H1 (cell line): ENCODE results near the gene RBM10. TPM values are rescaled to one million over a fixed set of nuclear protein-coding genes. Genes with fewer than 3 reads are reported as not detected.

ENCODE experiments used
- CTCF ChIA-PET: fragments of 300-600 bp; sonication (Branson Sonifier 250); formaldehyde crosslinking; loops from one replicate; lab custom pipeline; 2021; ENCODE audit not compliant: partially characterized antibody; lab: Charles Lee
- POLR2A ChIA-PET: fragments of 300-600 bp; sonication (Branson Sonifier 250); formaldehyde crosslinking; loops from one replicate; lab custom pipeline; 2021; ENCODE audit warnings: inconsistent platforms; ENCODE audit not compliant: partially characterized antibody; lab: Charles Lee
- DNase-seq, 2 experiments: peaks; one replicate each; pipeline versions ENCODE4 v3.0.0 to v3.0.0-alpha.2; 2010 to 2022; ENCODE audit warnings: low spot score in 2 of 2, low read depth in 1 of 2, mixed read lengths in 1 of 2
- FAIRE-seq: peaks from 2 replicates; lab custom pipeline; 2011; peaks lifted over from hg19 to GRCh38; lab: Jason Lieb, UNC
- H2AFZ ChIP-seq: 2 replicates; pipeline ENCODE4 v1.8.1; 2012; ENCODE audit warnings: low read length, inconsistent platforms
- H2AK5ac ChIP-seq: 2 replicates; pipeline ENCODE4 v1.6.1; 2013; ENCODE audit warnings: low read depth, low read length
- H2BK120ac ChIP-seq: replicated peaks from 2 replicates; pipeline ENCODE3; 2013; ENCODE audit warnings: low read depth, low read length, inconsistent platforms
- H2BK12ac ChIP-seq: 2 replicates; pipeline ENCODE4 v1.6.1; 2013; ENCODE audit warnings: low read depth, low read length
- H2BK15ac ChIP-seq: 2 replicates; pipeline ENCODE4 v1.6.1; 2013; ENCODE audit warnings: low read length
- H2BK20ac ChIP-seq: 2 replicates; pipeline ENCODE4 v1.6.1; 2013; ENCODE audit warnings: low read length
- H2BK5ac ChIP-seq: 2 replicates; pipeline ENCODE4 v1.6.1; 2013; ENCODE audit warnings: low read depth, low read length
- H3K14ac ChIP-seq: 2 replicates; pipeline ENCODE4 v1.6.1; 2013; ENCODE audit warnings: inconsistent platforms; ENCODE audit not compliant: insufficient read length
- H3K18ac ChIP-seq: 2 replicates; pipeline ENCODE4 v1.6.1; 2013; ENCODE audit warnings: low read length; ENCODE audit errors: extremely low read depth
- H3K23ac ChIP-seq: 2 replicates; pipeline ENCODE4 v1.6.1; 2013; ENCODE audit warnings: inconsistent platforms; ENCODE audit not compliant: insufficient read length
- H3K23me2 ChIP-seq: 2 replicates; pipeline ENCODE4 v1.6.1; 2013; ENCODE audit warnings: low read depth, low read length
- H3K27ac ChIP-seq: 2 replicates; pipeline ENCODE4 v1.6.1; 2011; ENCODE audit warnings: low read depth, low read length, inconsistent platforms
- H3K27me3 ChIP-seq, 4 experiments: replicated peaks in 1 of 4; 1 replicate in 1 of 4; 2 replicates in 3 of 4; pipeline versions ENCODE4 v1.6.1 to v1.8.1; 2011 to 2013; ENCODE audit warnings: low read length in 3 of 4, mild to moderate bottlenecking in 3 of 4, inconsistent platforms in 2 of 4, mixed read lengths in 2 of 4, moderate library complexity in 1 of 4; ENCODE audit not compliant: control insufficient read depth in 3 of 4, insufficient read depth in 3 of 4; ENCODE audit errors: extremely low read depth in 1 of 4
- H3K36me3 ChIP-seq, 4 experiments: 2 replicates each; pipeline versions ENCODE4 v1.6.1 to v1.8.1; 2011 to 2013; ENCODE audit warnings: mild to moderate bottlenecking in 4 of 4, low read length in 3 of 4, moderate library complexity in 2 of 4, control low read depth in 1 of 4, inconsistent platforms in 1 of 4; ENCODE audit not compliant: insufficient read depth in 4 of 4, control insufficient read depth in 2 of 4
- H3K4ac ChIP-seq: replicated peaks from 2 replicates; pipeline ENCODE3; 2013; ENCODE audit warnings: low read length, low read depth, mixed read lengths, inconsistent platforms; ENCODE audit not compliant: insufficient read length
- H3K4me1 ChIP-seq, 4 experiments: replicated peaks in 1 of 4; 1 replicate in 1 of 4; 2 replicates in 3 of 4; pipeline versions ENCODE4 v1.6.1 to v1.8.1; 2011 to 2013; ENCODE audit warnings: low read length in 3 of 4, inconsistent platforms in 2 of 4, mixed read lengths in 1 of 4; ENCODE audit not compliant: insufficient read depth in 4 of 4, control insufficient read depth in 3 of 4
- H3K4me2 ChIP-seq, 2 experiments: 2 replicates each; pipeline versions ENCODE4 v1.6.1 to v1.8.1; 2011 to 2013; ENCODE audit warnings: low read depth in 2 of 2, low read length in 2 of 2, control low read depth in 1 of 2, inconsistent platforms in 1 of 2, mild to moderate bottlenecking in 1 of 2; ENCODE audit not compliant: insufficient read depth in 1 of 2
- H3K4me3 ChIP-seq, 4 experiments: fragments of 200-600, 300-600 bp in 1 of 4; sonication (generic), shearing (Covaris generic), sonication (Bioruptor Twin) in 1 of 4; 2 replicates each; pipeline versions ENCODE4 v1.5.1 to v1.8.1; 2011 to 2016; ENCODE audit warnings: low read length in 4 of 4, low read depth in 3 of 4, control low read depth in 2 of 4, inconsistent platforms in 2 of 4, mild to moderate bottlenecking in 2 of 4, mixed read lengths in 1 of 4, moderate library complexity in 1 of 4; ENCODE audit not compliant: insufficient read depth in 2 of 4; ENCODE audit errors: extremely low read depth in 1 of 4
- H3K56ac ChIP-seq: replicated peaks from 2 replicates; pipeline ENCODE3; 2013; ENCODE audit warnings: low read depth, mild to moderate bottlenecking, mixed read lengths, low read length, inconsistent platforms; ENCODE audit not compliant: insufficient read length
- H3K79me1 ChIP-seq: 2 replicates; pipeline ENCODE4 v1.6.1; 2013; ENCODE audit warnings: low read depth, low read length, control low read depth
- H3K79me2 ChIP-seq, 2 experiments: 2 replicates each; pipeline versions ENCODE4 v1.6.1 to v1.8.1; 2012 to 2013; ENCODE audit warnings: low read length in 2 of 2, mild to moderate bottlenecking in 2 of 2, inconsistent platforms in 1 of 2; ENCODE audit not compliant: insufficient read depth in 2 of 2, control insufficient read depth in 1 of 2
- H3K9ac ChIP-seq, 4 experiments: replicated peaks in 1 of 4; 1 replicate in 1 of 4; 2 replicates in 3 of 4; pipeline versions ENCODE4 v1.6.1 to v1.8.1; 2011 to 2013; ENCODE audit warnings: low read depth in 3 of 4, low read length in 3 of 4, control low read depth in 2 of 4, mild to moderate bottlenecking in 2 of 4, moderate library complexity in 2 of 4, inconsistent platforms in 1 of 4; ENCODE audit errors: extremely low read depth in 1 of 4
- H3K9me3 ChIP-seq, 2 experiments: 2 replicates each; pipeline versions ENCODE4 v1.6.1 to v1.8.1; 2012 to 2013; ENCODE audit warnings: mild to moderate bottlenecking in 2 of 2, moderate library complexity in 2 of 2, control low read depth in 1 of 2, inconsistent platforms in 1 of 2, low read depth in 1 of 2, low read length in 1 of 2, mixed read lengths in 1 of 2; ENCODE audit not compliant: insufficient read depth in 2 of 2
- H4K20me1 ChIP-seq, 2 experiments: replicated peaks in 1 of 2; 2 replicates each; pipeline versions ENCODE3 to v1.8.1; 2011 to 2013; ENCODE audit warnings: inconsistent platforms in 2 of 2, low read length in 2 of 2, mild to moderate bottlenecking in 1 of 2; ENCODE audit not compliant: insufficient read depth in 2 of 2, control insufficient read depth in 1 of 2
- H4K5ac ChIP-seq: 2 replicates; pipeline ENCODE4 v1.6.1; 2013; ENCODE audit warnings: low read length, low read depth, mixed read lengths, inconsistent platforms; ENCODE audit not compliant: insufficient read length
- H4K8ac ChIP-seq: 2 replicates; pipeline ENCODE4 v1.8.0; 2013; ENCODE audit warnings: mild to moderate bottlenecking, moderate library complexity, low read length, inconsistent platforms; ENCODE audit not compliant: insufficient read depth; ENCODE audit errors: extremely low read depth
- H4K91ac ChIP-seq: replicated peaks from 2 replicates; pipeline ENCODE3; 2013; ENCODE audit warnings: low read length, mixed read lengths, inconsistent platforms; ENCODE audit not compliant: insufficient read length
- BACH1 ChIP-seq: IDR thresholded peaks from 2 replicates; pipeline ENCODE4 v1.6.1; 2012; ENCODE audit warnings: low read length, improper control_type of control experiment
- BCL11A ChIP-seq, 2 experiments: IDR thresholded peaks; one replicate each; pipeline ENCODE4 v1.6.1; 2011; ENCODE audit warnings: low read depth in 2 of 2, low read length in 2 of 2, mild to moderate bottlenecking in 2 of 2
- EP300 ChIP-seq, 2 experiments: IDR thresholded peaks; 1 replicate in 1 of 2; 2 replicates in 1 of 2; pipeline ENCODE4 v1.6.1; 2011 to 2012; ENCODE audit warnings: low read depth in 2 of 2, low read length in 2 of 2, mild to moderate bottlenecking in 2 of 2, borderline replicate concordance in 1 of 2, inconsistent platforms in 1 of 2, moderate library complexity in 1 of 2
- FOSL1 ChIP-seq: IDR thresholded peaks from 2 replicates; pipeline ENCODE4 v1.6.1; 2011; ENCODE audit warnings: mild to moderate bottlenecking, low read depth, low read length, moderate library complexity; ENCODE audit not compliant: insufficient read depth
- KDM1A ChIP-seq: fragments of 200-600, 300-600 bp; sonication (generic); IDR thresholded peaks from 2 replicates; pipeline ENCODE4 v1.7.1; 2016; ENCODE audit warnings: mild to moderate bottlenecking, low read length, borderline replicate concordance
- NANOG ChIP-seq: IDR thresholded peaks from 2 replicates; pipeline ENCODE4 v1.6.1; 2011; ENCODE audit warnings: low read length, low read depth, mild to moderate bottlenecking, inconsistent platforms; ENCODE audit not compliant: insufficient read depth, poor library complexity, severe bottlenecking
- NRF1 ChIP-seq: IDR thresholded peaks from 2 replicates; pipeline ENCODE4 v1.6.1; 2011; ENCODE audit warnings: mild to moderate bottlenecking, low read depth, low read length, improper control_type of control experiment
- POLR2A ChIP-seq, 2 experiments: IDR thresholded peaks; 1 replicate in 1 of 2; 2 replicates in 1 of 2; pipeline ENCODE4 v1.6.1; 2011; ENCODE audit warnings: low read depth in 2 of 2, low read length in 2 of 2, mild to moderate bottlenecking in 2 of 2; ENCODE audit errors: control extremely low read depth in 1 of 2
- SUZ12 ChIP-seq: fragments of 200-600 bp; sonication (generic); IDR thresholded peaks from 2 replicates; pipeline ENCODE4 v1.6.1; 2012; ENCODE audit warnings: mild to moderate bottlenecking, inconsistent platforms, low read length, moderate library complexity, mixed read lengths
- ZNF274 ChIP-seq: IDR thresholded peaks from 2 replicates; pipeline ENCODE4 v1.7.0; 2012; ENCODE audit warnings: low read length, borderline replicate concordance; ENCODE audit errors: extremely low read depth
- WGBS, 2 experiments: shearing (Covaris generic) in 1 of 2; methylation state at CpG; one replicate each; pipeline versions ENCODE4 v1.1.6 to v1.1.7; 2013 to 2015; ENCODE audit warnings: low lambda C conversion rate in 2 of 2, mixed read lengths in 2 of 2, inconsistent platforms in 1 of 2, low coverage in 1 of 2, missing lambda C conversion rate in 1 of 2; ENCODE audit not compliant: insufficient replicate concordance in 2 of 2, insufficient coverage in 1 of 2, insufficient read length in 1 of 2; ENCODE audit errors: extremely low coverage in 1 of 2, missing lambda C conversion rate in 1 of 2; 5-methylcytosine and 5-hydroxymethylcytosine counted together
- polyA plus RNA-seq, 7 experiments: library from polyadenylated mRNA; depleted of rRNA in 3 of 7; stranded (reverse) in 5 of 7; unstranded in 2 of 7; fragments of >200 nt in 5 of 7; fragments of 200-250 nt in 2 of 7; gene quantifications; 1 replicate in 5 of 7; 2 replicates in 1 of 7; 4 replicates in 1 of 7; pipeline versions ENCODE4 v1.2.1 to v1.2.3, GENCODE V29; 2011 to 2013; ENCODE audit warnings: missing spikeins in 2 of 7, mixed read lengths in 2 of 7
- total RNA-seq: library from RNA; stranded (reverse); fragmentation: NEBNext Ultra II Directional; extraction: Animal tissue kit (Norgen Biotek cat#: 25700); gene quantifications from 2 replicates; pipeline ENCODE4 v1.2.1, GENCODE V29; 2021
- TF ChIP-seq, protein P1 (sequence below): IDR thresholded peaks from 2 replicates; pipeline ENCODE4 v1.6.1; 2011; ENCODE audit warnings: low read depth, mild to moderate bottlenecking, low read length; ENCODE audit not compliant: insufficient read depth

RBM10 gene
- total and polyA plus RNA-seq, 2 of the 8 experiments (the other 6 are each of a cell fraction or from before 2014, with no cell fraction given): 35.7 to 64.0 TPM

DNA sequence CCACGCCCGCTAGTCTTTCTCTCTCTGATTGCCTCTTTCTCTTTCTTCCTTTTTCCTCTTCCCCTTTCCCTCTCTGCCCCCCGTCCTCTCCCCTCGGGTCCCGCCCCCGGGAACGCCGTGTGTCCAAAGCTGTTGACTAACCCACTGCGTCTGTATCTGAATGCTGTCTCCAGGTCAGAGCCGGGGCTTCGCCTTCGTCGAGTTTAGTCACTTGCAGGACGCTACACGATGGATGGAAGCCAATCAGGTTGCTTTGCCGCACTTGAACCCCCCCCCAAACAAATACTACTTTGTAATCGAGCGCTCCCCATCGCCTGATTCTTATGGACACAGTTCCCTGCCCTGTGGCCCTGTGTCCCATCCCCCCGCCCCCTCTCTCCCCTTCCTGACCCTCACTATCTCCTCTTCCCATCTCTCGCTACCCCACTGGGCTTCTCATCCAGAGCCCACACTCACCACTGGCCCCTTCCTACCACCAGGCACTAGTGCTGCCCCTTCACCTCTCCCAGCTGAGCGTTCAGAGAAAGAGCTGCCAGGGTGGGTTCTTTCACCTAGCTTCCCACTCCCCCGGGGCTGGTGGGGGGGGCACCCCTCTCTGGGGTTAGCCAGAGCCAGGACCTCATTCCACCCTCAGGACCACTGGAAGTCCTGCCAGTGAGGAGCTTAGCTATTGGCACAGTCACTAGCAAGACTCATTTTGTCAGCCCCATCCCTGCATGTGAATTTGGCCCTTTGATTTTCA is 30.0 kb downstream of the RBM10 start:
- Histone ChIP-seq H3K9ac (no peak overlapping the region), H2BK15ac (no peak overlapping the region), H4K91ac (no peak overlapping the region), H3K36me3 (peaks cover 2 to 43% (median 25%) of the 10 kb centered on the region in 4 experiments; a peak in 7 of 8 replicates), H3K27ac (no peak overlapping the region), H2BK120ac (no peak overlapping the region), H3K4ac (no peak overlapping the region), H3K14ac (no peak overlapping the region), H2AK5ac (no peak overlapping the region), H2BK12ac (no peak overlapping the region), H4K20me1 (peaks cover 0 to 4% of the 10 kb centered on the region in 2 experiments), H3K4me3 (no peak overlapping the region), H3K56ac (no peak overlapping the region), H2AFZ (no peak overlapping the region), H4K8ac (no peak overlapping the region), H3K79me1 (no peaks in the 10 kb centered on the region; the same call in 1 of the 2 replicates), H3K23ac (no peak overlapping the region), H3K18ac (no peak overlapping the region), H3K9me3 (no peaks in the 10 kb centered on the region), H3K4me2 (no peak overlapping the region), H3K23me2 (no peaks in the 10 kb centered on the region), H2BK20ac (no peak overlapping the region), H3K4me1 (no peaks in the 10 kb centered on the region), H4K5ac (no peak overlapping the region), H3K79me2 (no peaks in the 10 kb centered on the region), H3K27me3 (no peaks in the 10 kb centered on the region), H2BK5ac (no peak overlapping the region)
- DNase-seq (no peak), FAIRE-seq (no peak)
- 89% methylated on average over 7 of the region's 23 CpGs; no CpG with 5 or more reads in 1 of the 2 experiments for WGBS, 2 experiments
- ChIA-PET POLR2A (interaction anchor here (0.6 kb wide), 1 partner anchor 208 kb away, joined by 4 read pairs; no protein-coding TSS in a partner anchor), CTCF (interaction anchor here (0.5 to 0.7 kb wide), 2 partner anchors 24 to 364 kb away, joined by 3 read pairs; no protein-coding TSS in a partner anchor)
- TF ChIP-seq ZNF274 (no peak), BCL11A (IDR thresholded peaks at IDR 0.05; ENCODE audit: low read depth in 2 of 2, low read length in 2 of 2) (no peak), EP300 (IDR thresholded peaks at IDR 0.05; ENCODE audit: borderline replicate concordance in 1 of 2, low read depth in 2 of 2, low read length in 2 of 2) (no peak), BACH1 (no peak), NANOG (no peak), POLR2A (IDR thresholded peaks at IDR 0.05; ENCODE audit: control extremely low read depth in 1 of 2, low read depth in 2 of 2, low read length in 2 of 2) (no peak), SUZ12 (no peak), KDM1A (no peak), NRF1 (no peak), FOSL1 (no peak)
- TF ChIP-seq, protein P1, sequence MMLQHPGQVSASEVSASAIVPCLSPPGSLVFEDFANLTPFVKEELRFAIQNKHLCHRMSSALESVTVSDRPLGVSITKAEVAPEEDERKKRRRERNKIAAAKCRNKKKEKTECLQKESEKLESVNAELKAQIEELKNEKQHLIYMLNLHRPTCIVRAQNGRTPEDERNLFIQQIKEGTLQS: no peak
